ENCODE measurements around the gene KRT80. TPM values are rescaled to one million over a fixed set of nuclear protein-coding genes. Genes with fewer than 3 reads are reported as not detected.

KRT80 gene
- total RNA-seq, 1 experiment from 2014 or later, result 8.8 TPM

- Histone ChIP-seq H3K36me3 (ENCODE audit: control insufficient read depth in 1 of 2, insufficient read depth in 2 of 2, low read length in 2 of 2) (no peaks in the 10 kb centered on the region), H3K4me1 (ENCODE audit: control insufficient read depth in 1 of 2, insufficient read depth in 2 of 2, low read length in 2 of 2) (peaks cover 10 to 71% of the 10 kb centered on the region in 2 experiments), H3K9me2 (ENCODE audit: insufficient read depth) (no peaks in the 10 kb centered on the region), H3K79me2 (ENCODE audit: insufficient read depth, low read length) (no peaks in the 10 kb centered on the region), H3K4me3 (replicated peaks in 1 of 2; ENCODE audit: low read depth in 1 of 2, low read length in 2 of 2) (no peak overlapping the region), H4K20me1 (ENCODE audit: insufficient read depth) (no peaks in the 10 kb centered on the region), H3K4me2 (ENCODE audit: low read length) (no peak overlapping the region), H3K27me3 (ENCODE audit: insufficient read depth, low read length) (peaks cover 3% of the 10 kb centered on the region), H3K9me3 (ENCODE audit: control insufficient read depth in 1 of 2, insufficient read depth in 1 of 2, low read depth in 1 of 2, low read length in 2 of 2) (no peaks in the 10 kb centered on the region), H3K27ac (ENCODE audit: low read depth, low read length) (no peak overlapping the region), H3K9ac (ENCODE audit: low read length) (no peak overlapping the region), H2AFZ (ENCODE audit: low read depth, low read length, poor library complexity, severe bottlenecking) (no peak overlapping the region)
- intact Hi-C loops (cut with micrococcal nuclease), result no loop called here
- no peak for TF ChIP-seq POLR2A (IDR thresholded peaks at IDR 0.05; ENCODE audit: borderline replicate concordance, extremely low read depth, insufficient read depth, insufficient read length)
- TF ChIP-seq YY1 (IDR thresholded peaks at IDR 0.05; ENCODE audit: extremely low read depth, insufficient replicate concordance, low read depth, low read length), result no peak
- TF ChIP-seq, protein P1, sequence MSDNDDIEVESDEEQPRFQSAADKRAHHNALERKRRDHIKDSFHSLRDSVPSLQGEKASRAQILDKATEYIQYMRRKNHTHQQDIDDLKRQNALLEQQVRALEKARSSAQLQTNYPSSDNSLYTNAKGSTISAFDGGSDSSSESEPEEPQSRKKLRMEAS (IDR thresholded peaks at IDR 0.05), result no peak
- no peak for TF ChIP-seq EZH2phosphoT487 (IDR thresholded peaks at IDR 0.05; ENCODE audit: borderline replicate concordance)
- no peak for TF ChIP-seq SP1 (IDR thresholded peaks at IDR 0.05; ENCODE audit: low read depth)
- TF ChIP-seq, protein P2, sequence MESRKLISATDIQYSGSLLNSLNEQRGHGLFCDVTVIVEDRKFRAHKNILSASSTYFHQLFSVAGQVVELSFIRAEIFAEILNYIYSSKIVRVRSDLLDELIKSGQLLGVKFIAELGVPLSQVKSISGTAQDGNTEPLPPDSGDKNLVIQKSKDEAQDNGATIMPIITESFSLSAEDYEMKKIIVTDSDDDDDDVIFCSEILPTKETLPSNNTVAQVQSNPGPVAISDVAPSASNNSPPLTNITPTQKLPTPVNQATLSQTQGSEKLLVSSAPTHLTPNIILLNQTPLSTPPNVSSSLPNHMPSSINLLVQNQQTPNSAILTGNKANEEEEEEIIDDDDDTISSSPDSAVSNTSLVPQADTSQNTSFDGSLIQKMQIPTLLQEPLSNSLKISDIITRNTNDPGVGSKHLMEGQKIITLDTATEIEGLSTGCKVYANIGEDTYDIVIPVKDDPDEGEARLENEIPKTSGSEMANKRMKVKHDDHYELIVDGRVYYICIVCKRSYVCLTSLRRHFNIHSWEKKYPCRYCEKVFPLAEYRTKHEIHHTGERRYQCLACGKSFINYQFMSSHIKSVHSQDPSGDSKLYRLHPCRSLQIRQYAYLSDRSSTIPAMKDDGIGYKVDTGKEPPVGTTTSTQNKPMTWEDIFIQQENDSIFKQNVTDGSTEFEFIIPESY (IDR thresholded peaks at IDR 0.05; ENCODE audit: extremely low read depth, insufficient replicate concordance, low read length), result no peak
- TF ChIP-seq SIN3A (IDR thresholded peaks at IDR 0.05; ENCODE audit: low read depth), result no peak
- no peak for TF ChIP-seq CEBPB (IDR thresholded peaks at IDR 0.05; ENCODE audit: low read depth)
- TF ChIP-seq EZH2 (IDR thresholded peaks at IDR 0.05), result no peak
- TF ChIP-seq JUND (IDR thresholded peaks at IDR 0.05), result no peak
- TF ChIP-seq EGR1 (IDR thresholded peaks at IDR 0.05; ENCODE audit: low read depth), result no peak
- no peak for TF ChIP-seq CBX3 (IDR thresholded peaks at IDR 0.05; ENCODE audit: low read depth)
- ChIA-PET POLR2A (interaction anchor here (0.8 to 1.7 kb wide), 2 partner anchors 8 to 13 kb away, joined by 3 read pairs; no protein-coding TSS in a partner anchor), RAD21 (ENCODE audit: low non-redundant PET in 1 of 2, low total read pairs in 2 of 2, uncharacterized antibody in 2 of 2, unreplicated experiment in 2 of 2) (no interaction called here), CTCF (interaction anchor here (1.4 to 2.0 kb wide), 2 partner anchors 16 to 37 kb away, joined by 3 to 10 read pairs; partner anchors contain the start of gene KRT80)
- DNase-seq (ENCODE audit: low read depth, low spot score), result no peak
- ATAC-seq, result no peak
- BruUV-seq (replicated peaks), result no TSS peak
Measured at GRCh38 chr12:52208424-52209165, 16.8 kb upstream of the KRT80 start.
